Measurements from ENCODE around the gene CCDC7.

DNA sequence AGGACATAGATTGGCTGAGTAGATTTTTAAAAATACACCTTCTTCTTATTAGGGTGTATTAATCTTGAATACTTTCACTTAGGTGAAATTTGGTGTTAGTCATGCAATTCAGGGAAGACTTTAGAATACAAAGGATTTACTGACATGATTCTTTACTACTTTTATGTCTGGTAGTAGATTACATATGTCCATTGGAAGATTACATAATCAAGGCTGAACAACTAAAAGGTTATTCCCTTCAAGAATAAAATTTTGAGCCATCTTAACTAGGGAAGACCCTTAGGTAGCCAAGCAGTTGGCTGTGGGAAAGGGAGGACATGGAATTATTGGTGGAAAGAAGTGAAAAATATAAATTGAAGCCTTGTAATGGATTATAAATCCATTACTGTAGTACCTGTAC is 347.1 kb downstream of the CCDC7 start:
- TF ChIP-seq GABPA (IDR thresholded peaks at IDR 0.05; ENCODE audit: low read depth) (no peak), CREB1 (IDR thresholded peaks at IDR 0.05; ENCODE audit: low read depth) (no peak), IRF4 (IDR thresholded peaks at IDR 0.05; ENCODE audit: low read depth, low read length) (no peak), POLR2A (IDR thresholded peaks at IDR 0.05; ENCODE audit: low read depth, low read length) (no peak), CBX3 (IDR thresholded peaks at IDR 0.05; ENCODE audit: borderline replicate concordance, low read depth) (no peak), NRF1 (conservative IDR thresholded peaks at IDR 0.05; ENCODE audit: low read depth, low read length) (no peak), POLR2AphosphoS5 (IDR thresholded peaks at IDR 0.05; ENCODE audit: low read length) (no peak), RAD21 (IDR thresholded peaks at IDR 0.05; ENCODE audit: insufficient read depth, low read depth, low read length) (no peak), ZNF274 (IDR thresholded peaks at IDR 0.05; ENCODE audit: insufficient read depth, insufficient read length) (no peak)
- TF ChIP-seq, protein P1, sequence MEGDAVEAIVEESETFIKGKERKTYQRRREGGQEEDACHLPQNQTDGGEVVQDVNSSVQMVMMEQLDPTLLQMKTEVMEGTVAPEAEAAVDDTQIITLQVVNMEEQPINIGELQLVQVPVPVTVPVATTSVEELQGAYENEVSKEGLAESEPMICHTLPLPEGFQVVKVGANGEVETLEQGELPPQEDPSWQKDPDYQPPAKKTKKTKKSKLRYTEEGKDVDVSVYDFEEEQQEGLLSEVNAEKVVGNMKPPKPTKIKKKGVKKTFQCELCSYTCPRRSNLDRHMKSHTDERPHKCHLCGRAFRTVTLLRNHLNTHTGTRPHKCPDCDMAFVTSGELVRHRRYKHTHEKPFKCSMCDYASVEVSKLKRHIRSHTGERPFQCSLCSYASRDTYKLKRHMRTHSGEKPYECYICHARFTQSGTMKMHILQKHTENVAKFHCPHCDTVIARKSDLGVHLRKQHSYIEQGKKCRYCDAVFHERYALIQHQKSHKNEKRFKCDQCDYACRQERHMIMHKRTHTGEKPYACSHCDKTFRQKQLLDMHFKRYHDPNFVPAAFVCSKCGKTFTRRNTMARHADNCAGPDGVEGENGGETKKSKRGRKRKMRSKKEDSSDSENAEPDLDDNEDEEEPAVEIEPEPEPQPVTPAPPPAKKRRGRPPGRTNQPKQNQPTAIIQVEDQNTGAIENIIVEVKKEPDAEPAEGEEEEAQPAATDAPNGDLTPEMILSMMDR (IDR thresholded peaks at IDR 0.05 in 2 of 3, conservative IDR thresholded peaks at IDR 0.05 in 1 of 3; ENCODE audit: control insufficient read depth in 2 of 3, extremely low read depth in 1 of 3, insufficient read depth in 1 of 3, low read depth in 3 of 3, low read length in 3 of 3): no peak
- TF ChIP-seq, protein P2, sequence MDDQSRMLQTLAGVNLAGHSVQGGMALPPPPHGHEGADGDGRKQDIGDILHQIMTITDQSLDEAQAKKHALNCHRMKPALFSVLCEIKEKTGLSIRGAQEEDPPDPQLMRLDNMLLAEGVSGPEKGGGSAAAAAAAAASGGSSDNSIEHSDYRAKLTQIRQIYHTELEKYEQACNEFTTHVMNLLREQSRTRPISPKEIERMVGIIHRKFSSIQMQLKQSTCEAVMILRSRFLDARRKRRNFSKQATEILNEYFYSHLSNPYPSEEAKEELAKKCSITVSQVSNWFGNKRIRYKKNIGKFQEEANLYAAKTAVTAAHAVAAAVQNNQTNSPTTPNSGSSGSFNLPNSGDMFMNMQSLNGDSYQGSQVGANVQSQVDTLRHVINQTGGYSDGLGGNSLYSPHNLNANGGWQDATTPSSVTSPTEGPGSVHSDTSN (IDR thresholded peaks at IDR 0.05; ENCODE audit: insufficient replicate concordance, low read depth, low read length): no peak
- TF ChIP-seq, protein P3, sequence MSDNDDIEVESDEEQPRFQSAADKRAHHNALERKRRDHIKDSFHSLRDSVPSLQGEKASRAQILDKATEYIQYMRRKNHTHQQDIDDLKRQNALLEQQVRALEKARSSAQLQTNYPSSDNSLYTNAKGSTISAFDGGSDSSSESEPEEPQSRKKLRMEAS (IDR thresholded peaks at IDR 0.05; ENCODE audit: low read depth, low read length): no peak
